BE2C (cell line): ENCODE data around the gene MRGPRE.

Experiments
- DNase-seq: peaks from one replicate; pipeline ENCODE4 v3.0.0-alpha.2; 2020
- H3K27me3 ChIP-seq: fragments of 250-450 bp; sonication (Bioruptor Pico); 2 replicates; pipeline ENCODE4 v1.5.1; 2020; ENCODE audit warnings: mild to moderate bottlenecking
- H3K36me3 ChIP-seq: fragments of 250-450 bp; sonication (Bioruptor Pico); 2 replicates; pipeline ENCODE4 v1.5.1; 2020; ENCODE audit warnings: mild to moderate bottlenecking
- H3K4me1 ChIP-seq: fragments of 250-450 bp; sonication (Bioruptor Pico); 2 replicates; pipeline ENCODE4 v1.5.1; 2020
- H3K4me3 ChIP-seq: 2 replicates; pipeline ENCODE4 v1.5.1; 2011; ENCODE audit warnings: low read depth, low read length
- H3K9me3 ChIP-seq: fragments of 250-450 bp; sonication (Bioruptor Pico); 2 replicates; pipeline ENCODE4 v1.5.1; 2020
- CTCF ChIP-seq: IDR thresholded peaks from 2 replicates; pipeline ENCODE4 v1.5.1; 2012; ENCODE audit warnings: mild to moderate bottlenecking, low read depth, low read length

MRGPRE gene

GRCh38 chr11:3178349-3178748 lies 53.9 kb downstream of the MRGPRE start:
- DNase-seq: no peak
- TF ChIP-seq CTCF: no peak

GRCh38 chr11:3177931-3178330 lies 54.3 kb downstream of the MRGPRE start:
- Histone ChIP-seq H3K36me3 (no peaks in the 10 kb centered on the region), H3K9me3 (no peaks in the 10 kb centered on the region), H3K27me3 (no peaks in the 10 kb centered on the region), H3K4me1 (no peaks in the 10 kb centered on the region), H3K4me3 (no peak overlapping the region)
- TF ChIP-seq CTCF: no peak
- no peak for DNase-seq

More at GRCh38 chr11:3178349-3178748, 53.9 kb downstream of the MRGPRE start:
- no peaks in the 10 kb centered on the region for H3K27me3 ChIP-seq
- H3K4me3 ChIP-seq: no peak overlapping the region
- no peaks in the 10 kb centered on the region for H3K36me3 ChIP-seq
- no peaks in the 10 kb centered on the region for H3K9me3 ChIP-seq
- no peaks in the 10 kb centered on the region for H3K4me1 ChIP-seq
